ENCODE measurements around the gene AGBL5.

The AGBL5 gene

GRCh38 chr2:27025281-27025800 is 26.1 kb upstream of the AGBL5 start:
- DNase-seq = no peak

GRCh38 chr2:27025861-27026851 is 25.3 kb upstream of the AGBL5 start:
- DNase-seq = no peak

- no peak for DNase-seq
Measured at GRCh38 chr2:27027211-27027651, 24.2 kb upstream of the AGBL5 start.

GRCh38 chr2:27029051-27029450 is 22.4 kb upstream of the AGBL5 start:
- peak; percentile 18 for DNase-seq

- peak; percentile 92 for DNase-seq
Measured at GRCh38 chr2:27032495-27033252, 18.8 kb upstream of the AGBL5 start, which contains the start of gene TMEM214. Gene TMEM214, plus strand, starts transcription at chr2:27032965. Its CDS starts 51 bp downstream, at chr2:27033016.

- no peak for DNase-seq
Measured at GRCh38 chr2:27033253-27033852, 18.1 kb upstream of the AGBL5 start.

GRCh38 chr2:27038012-27038411 is 13.5 kb upstream of the AGBL5 start:
- DNase-seq = no peak

GRCh38 chr2:27038631-27039339 is 12.7 kb upstream of the AGBL5 start:
- DNase-seq = no peak

GRCh38 chr2:27039426-27039825 is 12.0 kb upstream of the AGBL5 start:
- no peak for DNase-seq

GRCh38 chr2:27039871-27040270 is 11.6 kb upstream of the AGBL5 start:
- no peak for DNase-seq

GRCh38 chr2:27040282-27040681 is 11.2 kb upstream of the AGBL5 start:
- no peak for DNase-seq

GRCh38 chr2:27041752-27042151 is 9.7 kb upstream of the AGBL5 start:
- no peak for DNase-seq

- peak; percentile 32 for DNase-seq
Measured at GRCh38 chr2:27042159-27042661, 9.3 kb upstream of the AGBL5 start.

- DNase-seq = no peak
Measured at GRCh38 chr2:27042985-27043634, 8.4 kb upstream of the AGBL5 start.

GRCh38 chr2:27049422-27050280 is 1.8 kb upstream of the AGBL5 start:
- peak; percentile 36 for DNase-seq

- DNase-seq = peak; percentile 94
Measured at GRCh38 chr2:27050281-27050995, 1.0 kb upstream of the AGBL5 start.

- peak; percentile 49 for DNase-seq
Measured at GRCh38 chr2:27051902-27052645, 606 bp downstream of the AGBL5 start.

- no peak for DNase-seq
Measured at GRCh38 chr2:27053321-27053720, 1.9 kb downstream of the AGBL5 start.

GRCh38 chr2:27053776-27054175 is 2.3 kb downstream of the AGBL5 start:
- DNase-seq = no peak

All from DMS53 (cell line).